NCI-H69 (cell line): ENCODE data around the gene RAB36.

Experiments
- DNase-seq: peaks from one replicate; lab custom pipeline; 2025; lab: John Stamatoyannopoulos, UW

Gene RAB36

DNA sequence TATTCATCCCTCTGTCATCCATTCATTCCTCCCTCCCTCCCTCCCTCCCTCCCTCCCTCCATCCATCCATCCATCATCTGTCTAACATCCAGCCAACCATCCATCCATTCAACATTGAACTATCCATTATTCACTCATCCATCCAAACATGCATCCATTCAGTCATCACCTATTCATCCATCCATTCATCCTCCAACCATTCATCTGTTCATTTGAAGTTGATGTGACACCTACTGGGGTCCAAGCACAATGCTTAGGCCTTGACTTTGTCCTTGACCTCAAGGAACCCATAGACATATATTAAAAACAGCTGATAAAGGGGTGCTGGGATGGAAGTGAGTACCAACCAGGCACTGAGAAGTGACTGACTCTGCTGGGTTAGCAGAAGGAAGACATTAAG is 61.6 kb downstream of the RAB36 start:
- DNase-seq = no peak

DNA sequence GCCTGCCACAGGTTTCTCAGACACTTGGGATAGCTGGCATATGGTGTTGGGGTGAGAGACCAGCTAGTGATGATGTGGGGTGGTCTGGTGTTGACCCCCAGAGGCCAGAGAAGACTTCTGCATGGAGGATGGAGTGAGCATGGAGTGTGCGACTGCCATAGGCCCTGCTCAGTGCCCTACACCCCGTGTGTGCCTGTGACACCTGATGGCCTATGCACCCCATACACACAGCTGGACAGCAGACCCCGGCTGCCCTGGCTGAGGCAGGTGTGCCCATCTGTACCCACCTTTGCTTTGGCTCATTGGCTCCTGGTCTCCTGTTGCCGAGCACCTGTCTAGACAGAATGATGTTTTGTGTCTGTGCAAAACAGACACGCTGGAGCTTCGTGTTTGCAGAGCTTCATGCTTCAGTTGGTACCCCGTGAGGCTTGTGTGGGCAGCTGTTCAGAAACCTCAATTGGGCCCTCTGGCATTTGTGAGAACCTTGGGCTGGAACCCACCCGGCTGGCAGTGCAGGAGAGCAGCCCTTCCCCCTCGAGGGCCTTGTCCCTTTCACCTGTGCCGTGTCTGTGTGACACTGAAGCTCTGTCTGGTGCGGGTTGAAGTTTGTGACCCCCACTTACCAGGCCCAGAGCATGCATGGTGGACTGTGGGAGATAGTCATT is 62.6 kb downstream of the RAB36 start:
- peak; percentile 96 for DNase-seq

DNA sequence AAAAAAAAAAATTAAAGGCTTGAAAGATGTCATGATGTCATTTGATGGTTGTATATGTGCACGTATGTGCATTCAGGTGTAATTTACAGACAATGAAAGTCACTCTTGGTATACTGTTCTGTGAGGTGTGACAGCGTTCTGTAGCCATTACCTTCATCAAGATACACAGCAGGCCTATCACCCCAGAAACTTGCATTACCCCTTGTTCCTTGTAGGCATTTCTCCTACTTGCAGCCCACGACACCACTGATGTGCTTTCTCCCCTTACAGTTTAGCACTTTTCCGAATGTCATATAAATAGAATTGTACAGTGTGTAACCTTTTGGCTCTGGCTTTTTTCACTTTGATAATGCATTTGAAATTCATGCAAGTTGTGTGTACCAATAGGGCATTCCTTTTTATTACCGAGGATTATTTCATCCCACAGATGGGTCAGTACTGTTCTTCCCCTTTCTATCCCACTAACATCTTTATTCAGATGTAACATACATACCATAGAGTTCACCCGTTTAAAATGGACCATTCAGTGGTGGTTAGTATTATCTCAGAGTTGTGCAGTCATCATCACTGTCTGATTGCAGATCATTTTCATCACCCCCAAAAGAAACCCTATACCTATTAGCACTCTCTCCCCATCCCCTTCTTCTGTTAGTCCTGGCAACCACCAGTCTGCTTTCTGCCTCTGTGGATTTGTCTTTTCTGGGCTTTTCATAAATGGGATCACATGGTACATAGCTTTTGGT is 65.3 kb downstream of the RAB36 start:
- DNase-seq = peak; percentile 23

DNA sequence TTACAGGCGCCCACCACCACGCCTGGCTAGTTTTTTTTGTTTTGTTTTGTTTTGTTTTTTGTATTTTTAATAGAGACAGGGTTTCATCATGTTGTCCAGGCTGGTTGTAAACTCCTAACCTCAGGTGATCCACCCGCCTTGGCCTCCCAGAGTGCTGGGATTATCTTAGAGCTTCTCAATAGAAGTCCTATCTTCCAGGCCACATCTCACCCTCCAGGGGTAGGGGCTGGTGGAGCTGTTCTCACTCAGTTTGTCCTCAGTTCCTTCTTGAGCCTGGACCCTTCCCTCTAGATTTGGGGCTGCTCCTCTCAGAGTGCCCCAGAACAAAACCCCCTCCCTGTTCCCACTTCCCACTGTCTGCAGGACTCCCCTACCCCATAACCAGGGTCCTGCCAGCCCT is 66.3 kb downstream of the RAB36 start:
- no peak for DNase-seq

DNA sequence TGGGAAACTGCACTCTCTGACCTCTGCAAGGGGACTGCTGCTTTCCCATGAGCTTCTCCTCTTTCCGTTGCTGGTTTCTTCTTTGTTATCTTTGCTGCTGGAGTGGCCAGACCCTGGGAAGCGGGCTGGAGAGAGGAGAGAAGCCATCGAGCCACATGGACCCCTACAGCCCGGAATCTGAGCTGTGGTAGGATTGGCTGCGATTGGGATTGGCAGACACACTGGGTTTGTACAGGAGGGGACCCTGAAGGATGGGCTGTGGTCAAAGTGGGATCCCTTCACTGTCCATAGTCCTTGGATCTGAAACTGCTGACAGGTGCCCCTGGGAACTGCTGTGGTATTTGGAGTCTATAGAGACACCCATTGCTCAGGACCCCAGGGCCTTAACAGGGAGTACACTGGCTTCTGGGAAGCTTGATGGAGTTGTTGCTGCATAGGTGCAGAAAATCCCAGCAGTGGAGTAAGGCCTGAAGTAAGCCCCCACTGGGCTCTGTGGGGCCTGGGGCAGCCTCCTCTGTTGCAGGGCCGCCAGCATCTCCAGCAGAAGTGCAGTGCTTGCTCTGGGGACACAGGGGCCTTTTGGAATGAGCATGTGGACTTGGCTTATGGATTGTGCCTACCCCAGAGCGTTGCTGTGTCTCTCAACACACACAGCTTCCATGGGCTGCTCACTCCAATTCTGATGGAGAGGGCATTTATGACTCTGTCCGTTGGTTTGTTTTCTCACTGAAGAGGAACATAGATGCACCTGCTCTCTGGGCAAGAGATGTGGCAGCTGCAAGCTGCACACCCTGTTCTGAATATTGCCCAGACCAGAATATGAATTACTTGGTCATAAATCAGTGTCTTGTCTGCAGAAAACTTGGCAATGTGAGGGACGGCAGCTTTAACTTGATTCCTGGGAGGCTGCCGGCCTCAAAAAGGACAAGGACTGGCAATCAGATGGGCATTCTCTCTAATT is 67.1 kb downstream of the RAB36 start:
- peak; percentile 68 for DNase-seq

DNA sequence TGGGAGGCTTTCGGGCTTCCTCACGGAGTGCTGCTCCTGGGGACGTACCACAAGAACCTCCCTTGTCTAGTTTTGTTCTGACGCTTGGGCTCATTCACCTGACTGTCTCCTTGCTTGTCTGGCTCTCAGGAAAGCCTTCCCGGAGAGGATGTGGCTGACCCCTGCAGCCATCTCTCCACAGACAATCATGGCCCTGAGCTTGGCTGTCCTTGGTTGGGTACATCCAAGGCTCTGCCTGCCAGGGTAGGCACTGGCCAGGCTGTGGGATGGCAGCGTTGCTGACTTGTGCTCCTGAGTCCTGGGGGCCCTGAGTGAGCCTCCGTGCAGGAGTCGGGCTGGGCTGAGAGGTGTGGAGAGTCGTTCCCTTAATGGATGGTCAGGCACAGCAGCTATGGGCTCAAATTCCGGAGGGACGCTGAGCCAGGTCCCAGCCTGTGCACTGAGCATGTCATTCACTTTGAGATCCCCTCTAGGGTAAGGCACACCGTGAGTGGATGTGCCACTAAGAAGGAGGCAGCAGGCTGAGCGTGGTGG is 67.8 kb downstream of the RAB36 start:
- DNase-seq = no peak

DNA sequence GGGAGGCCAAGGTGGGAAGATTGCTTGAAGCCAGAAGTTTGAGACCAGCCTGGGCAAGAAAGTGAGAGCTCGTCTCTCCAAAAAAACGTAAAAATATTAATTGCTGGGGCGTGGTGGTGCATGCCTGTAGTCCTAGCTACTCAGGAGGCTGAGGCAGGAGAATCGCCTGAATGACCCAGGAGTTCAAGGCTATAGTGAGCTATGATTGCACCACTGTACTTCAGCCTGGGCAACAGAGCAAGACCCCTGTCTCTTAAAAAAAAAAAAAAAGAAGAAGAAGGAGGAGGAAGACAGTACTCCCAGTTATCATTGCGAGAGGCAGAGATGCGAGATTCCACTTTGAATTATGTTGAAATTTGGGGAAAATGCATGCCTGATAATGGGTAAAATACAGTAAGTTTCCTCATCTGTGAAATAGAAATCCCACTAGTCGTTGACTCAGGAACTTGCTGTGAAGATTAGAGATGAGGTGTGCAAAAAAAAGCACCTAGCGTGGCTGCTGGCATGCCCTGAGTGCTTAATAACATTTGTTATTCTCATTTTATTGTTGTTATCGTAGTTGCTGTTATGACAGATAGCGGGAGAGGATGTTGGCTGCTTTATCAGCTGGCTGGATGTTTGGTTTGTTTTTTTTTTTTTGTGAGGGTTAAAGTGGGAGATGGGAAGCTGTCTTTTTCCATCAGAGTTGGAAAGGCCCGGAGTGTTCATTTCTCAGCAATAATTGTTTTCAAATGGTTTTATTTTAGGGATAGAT is 68.5 kb downstream of the RAB36 start:
- DNase-seq = no peak
